GM23338 (cell line): ENCODE results near the gene PER2. TPM values are rescaled to one million over a fixed set of nuclear protein-coding genes. Genes with fewer than 3 reads are reported as not detected.

Experiments
- ATAC-seq: fragments of 200-7000 bp; cut with Tn5 transposase; 3 replicates; pipeline ENCODE4 v1.9.1; 2020
- DNase-seq: peaks from one replicate; pipeline ENCODE4 v3.0.0-alpha.2; 2015; ENCODE audit warnings: low spot score
- H2AFZ ChIP-seq: fragments of 200-600 bp; sonication (generic); 2 replicates; pipeline ENCODE4 v1.8.0; 2016; ENCODE audit warnings: antibody characterized with exemption, mild to moderate bottlenecking, moderate library complexity
- H3F3A ChIP-seq: fragments of 200-600 bp; sonication (generic); replicated peaks from 2 replicates; pipeline ENCODE4 v1.8.0; 2017; ENCODE audit warnings: antibody characterized with exemption, mixed run types, low read depth
- H3K27ac ChIP-seq: fragments of 200-600 bp; sonication (generic); 2 replicates; pipeline ENCODE4 v1.6.1; 2016; ENCODE audit warnings: low read depth
- H3K27me3 ChIP-seq: fragments of 200-600 bp; sonication (generic); 2 replicates; pipeline ENCODE4 v1.8.0; 2016; ENCODE audit warnings: mild to moderate bottlenecking, mixed run types, moderate library complexity; ENCODE audit not compliant: insufficient read depth
- H3K36me3 ChIP-seq: fragments of 200-600 bp; sonication (generic); 2 replicates; pipeline ENCODE4 v1.8.0; 2016; ENCODE audit warnings: mild to moderate bottlenecking; ENCODE audit not compliant: insufficient read depth
- H3K4me1 ChIP-seq: fragments of 200-600 bp; sonication (generic); 2 replicates; pipeline ENCODE4 v1.8.0; 2016; ENCODE audit warnings: mild to moderate bottlenecking, moderate library complexity; ENCODE audit not compliant: insufficient read depth
- H3K4me2 ChIP-seq: fragments of 200-600 bp; sonication (generic); 2 replicates; pipeline ENCODE4 v1.7.1; 2017; ENCODE audit warnings: mixed run types
- H3K4me3 ChIP-seq: fragments of 200-600 bp; sonication (generic); 2 replicates; pipeline ENCODE4 v1.6.1; 2016; ENCODE audit warnings: mixed run types
- H3K79me2 ChIP-seq: fragments of 200-600 bp; sonication (generic); replicated peaks from 2 replicates; pipeline ENCODE4 v1.8.0; 2017; ENCODE audit warnings: mild to moderate bottlenecking; ENCODE audit not compliant: insufficient read depth
- H3K9me2 ChIP-seq: fragments of 200-600 bp; sonication (generic); 2 replicates; pipeline ENCODE4 v1.8.0; 2017; ENCODE audit not compliant: insufficient read depth
- H4K20me1 ChIP-seq: fragments of 200-600 bp; sonication (generic); replicated peaks from 2 replicates; pipeline ENCODE4 v1.8.0; 2017; ENCODE audit warnings: mild to moderate bottlenecking; ENCODE audit not compliant: insufficient read depth
- H3K27ac Mint-ChIP-seq: 2 replicates; pipeline ENCODE4 v1.8.0; 2020; ENCODE audit warnings: inconsistent platforms, mild to moderate bottlenecking, moderate library complexity, mixed read lengths
- H3K27me3 Mint-ChIP-seq: 3 replicates; pipeline ENCODE4 v1.8.0; 2022; ENCODE audit warnings: low read depth, mild to moderate bottlenecking, moderate library complexity, mixed read lengths, inconsistent platforms; ENCODE audit not compliant: insufficient read depth, poor library complexity
- H3K36me3 Mint-ChIP-seq: 3 replicates; pipeline ENCODE4 v1.8.0; 2021; ENCODE audit warnings: low read depth, mild to moderate bottlenecking, inconsistent platforms, moderate library complexity, mixed read lengths
- H3K4me1 Mint-ChIP-seq: 3 replicates; pipeline ENCODE4 v1.8.0; 2020; ENCODE audit warnings: mild to moderate bottlenecking, inconsistent platforms, mixed read lengths
- H3K4me3 Mint-ChIP-seq: 3 replicates; pipeline ENCODE4 v1.8.0; 2021; ENCODE audit warnings: moderate library complexity, mild to moderate bottlenecking, inconsistent platforms, mixed read lengths
- H3K9me3 Mint-ChIP-seq: 3 replicates; pipeline ENCODE4 v1.8.0; 2020; ENCODE audit warnings: moderate library complexity, mild to moderate bottlenecking, inconsistent platforms, mixed read lengths
- CREB1 ChIP-seq: fragments of 250-450 bp; sonication (Bioruptor Pico); IDR thresholded peaks from 2 replicates; pipeline ENCODE4 v1.5.0; 2020; ENCODE audit warnings: low read depth, mild to moderate bottlenecking, moderate library complexity
- EZH2 ChIP-seq: fragments of 200-600 bp; sonication (generic); IDR thresholded peaks from one replicate; pipeline ENCODE4 v1.8.0; 2017; ENCODE audit warnings: antibody characterized with exemption, mild to moderate bottlenecking, low read depth; ENCODE audit not compliant: unreplicated experiment
- EZH2phosphoT487 ChIP-seq: fragments of 200-600 bp; sonication (generic); IDR thresholded peaks from one replicate; pipeline ENCODE4 v1.8.1; 2018; ENCODE audit warnings: antibody characterized with exemption; ENCODE audit not compliant: unreplicated experiment
- JUNB ChIP-seq: IDR thresholded peaks from one replicate; pipeline ENCODE4 v1.6.1; 2016; ENCODE audit warnings: antibody characterized with exemption; ENCODE audit not compliant: unreplicated experiment
- NANOG ChIP-seq: IDR thresholded peaks from 2 replicates; pipeline ENCODE4 v1.6.1; 2016; ENCODE audit warnings: antibody characterized with exemption, borderline replicate concordance
- POLR2AphosphoS5 ChIP-seq: IDR thresholded peaks from 2 replicates; pipeline ENCODE4 v1.6.1; 2016; ENCODE audit warnings: antibody characterized with exemption, low read depth
- REST ChIP-seq: IDR thresholded peaks from one replicate; pipeline ENCODE4 v1.6.1; 2018; ENCODE audit warnings: antibody characterized with exemption; ENCODE audit not compliant: unreplicated experiment
- STAT1 ChIP-seq: IDR thresholded peaks from one replicate; pipeline ENCODE4 v1.6.1; 2016; ENCODE audit warnings: antibody characterized with exemption; ENCODE audit not compliant: unreplicated experiment
- ZNF114 ChIP-seq: fragments of 250-450 bp; sonication (Bioruptor Pico); IDR thresholded peaks from 2 replicates; pipeline ENCODE4 v1.5.0; 2020; ENCODE audit warnings: mild to moderate bottlenecking, moderate library complexity
- ZNF331 ChIP-seq: fragments of 250-450 bp; sonication (Bioruptor Pico); IDR thresholded peaks from 2 replicates; pipeline ENCODE4 v1.5.0; 2020; ENCODE audit warnings: low read depth, mild to moderate bottlenecking, moderate library complexity
- polyA plus RNA-seq: library from polyadenylated mRNA; unstranded; fragments of >200 nt; fragmentation: Nextera tagmentation; extraction: Ambion mirVana; gene quantifications from 2 replicates; pipeline ENCODE4 v1.2.1, GENCODE V29; 2016
- total RNA-seq: library from RNA; depleted of rRNA; stranded (reverse); fragments of >200 nt; shearing (Covaris generic); gene quantifications from 2 replicates; pipeline ENCODE4 v1.2.3, GENCODE V29; 2014
- TF ChIP-seq, protein P1 (sequence below), 2 experiments: fragments of 200-600 bp in 1 of 2; sonication (generic) in 1 of 2; conservative IDR thresholded peaks; 2 replicates each; pipeline versions ENCODE4 v1.5.1 to v1.6.1; 2016 to 2017; ENCODE audit warnings: antibody characterized with exemption in 2 of 2, low read depth in 2 of 2, mild to moderate bottlenecking in 2 of 2, moderate library complexity in 1 of 2
- TF ChIP-seq, protein P2 (sequence below): IDR thresholded peaks from 2 replicates; pipeline ENCODE4 v1.6.1; 2016; ENCODE audit warnings: antibody characterized with exemption
- TF ChIP-seq, protein P3 (sequence below): fragments of 250-450 bp; sonication (Bioruptor Pico); IDR thresholded peaks from 2 replicates; pipeline ENCODE4 v1.5.0; 2020; ENCODE audit warnings: mild to moderate bottlenecking, moderate library complexity

The PER2 gene
- total and polyA plus RNA-seq, 2 experiments from 2014 or later: 2.2 to 4.6 TPM

- Histone ChIP-seq H2AFZ (peak overlapping the region; percentile 32; the same call in 1 of the 2 replicates), H3K9me2 (no peaks in the 10 kb centered on the region), H3K4me2 (no peak overlapping the region), H3K4me1 (no peaks in the 10 kb centered on the region), H3F3A (no peaks in the 10 kb centered on the region), H3K4me3 (no peak overlapping the region), H3K27ac (no peak overlapping the region), H3K36me3 (no peaks in the 10 kb centered on the region), H3K27me3 (no peaks in the 10 kb centered on the region), H3K79me2 (no peaks in the 10 kb centered on the region), H4K20me1 (no peaks in the 10 kb centered on the region)
- no peaks in the 10 kb centered on the region for H3K36me3 Mint-ChIP-seq
- DNase-seq: no peak
- no peak for TF ChIP-seq ZNF331 (CRISPR knock-in tag)
- TF ChIP-seq JUNB: no peak
- no peak for TF ChIP-seq NANOG
- no peak for TF ChIP-seq CREB1 (CRISPR knock-in tag)
- TF ChIP-seq ZNF114 (CRISPR knock-in tag): no peak
- TF ChIP-seq, protein P1, sequence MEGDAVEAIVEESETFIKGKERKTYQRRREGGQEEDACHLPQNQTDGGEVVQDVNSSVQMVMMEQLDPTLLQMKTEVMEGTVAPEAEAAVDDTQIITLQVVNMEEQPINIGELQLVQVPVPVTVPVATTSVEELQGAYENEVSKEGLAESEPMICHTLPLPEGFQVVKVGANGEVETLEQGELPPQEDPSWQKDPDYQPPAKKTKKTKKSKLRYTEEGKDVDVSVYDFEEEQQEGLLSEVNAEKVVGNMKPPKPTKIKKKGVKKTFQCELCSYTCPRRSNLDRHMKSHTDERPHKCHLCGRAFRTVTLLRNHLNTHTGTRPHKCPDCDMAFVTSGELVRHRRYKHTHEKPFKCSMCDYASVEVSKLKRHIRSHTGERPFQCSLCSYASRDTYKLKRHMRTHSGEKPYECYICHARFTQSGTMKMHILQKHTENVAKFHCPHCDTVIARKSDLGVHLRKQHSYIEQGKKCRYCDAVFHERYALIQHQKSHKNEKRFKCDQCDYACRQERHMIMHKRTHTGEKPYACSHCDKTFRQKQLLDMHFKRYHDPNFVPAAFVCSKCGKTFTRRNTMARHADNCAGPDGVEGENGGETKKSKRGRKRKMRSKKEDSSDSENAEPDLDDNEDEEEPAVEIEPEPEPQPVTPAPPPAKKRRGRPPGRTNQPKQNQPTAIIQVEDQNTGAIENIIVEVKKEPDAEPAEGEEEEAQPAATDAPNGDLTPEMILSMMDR (conservative IDR thresholded peaks at IDR 0.05; ENCODE audit: low read depth in 2 of 2): no peak
- TF ChIP-seq, protein P2, sequence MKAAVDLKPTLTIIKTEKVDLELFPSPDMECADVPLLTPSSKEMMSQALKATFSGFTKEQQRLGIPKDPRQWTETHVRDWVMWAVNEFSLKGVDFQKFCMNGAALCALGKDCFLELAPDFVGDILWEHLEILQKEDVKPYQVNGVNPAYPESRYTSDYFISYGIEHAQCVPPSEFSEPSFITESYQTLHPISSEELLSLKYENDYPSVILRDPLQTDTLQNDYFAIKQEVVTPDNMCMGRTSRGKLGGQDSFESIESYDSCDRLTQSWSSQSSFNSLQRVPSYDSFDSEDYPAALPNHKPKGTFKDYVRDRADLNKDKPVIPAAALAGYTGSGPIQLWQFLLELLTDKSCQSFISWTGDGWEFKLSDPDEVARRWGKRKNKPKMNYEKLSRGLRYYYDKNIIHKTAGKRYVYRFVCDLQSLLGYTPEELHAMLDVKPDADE: no peak
- TF ChIP-seq, protein P3, sequence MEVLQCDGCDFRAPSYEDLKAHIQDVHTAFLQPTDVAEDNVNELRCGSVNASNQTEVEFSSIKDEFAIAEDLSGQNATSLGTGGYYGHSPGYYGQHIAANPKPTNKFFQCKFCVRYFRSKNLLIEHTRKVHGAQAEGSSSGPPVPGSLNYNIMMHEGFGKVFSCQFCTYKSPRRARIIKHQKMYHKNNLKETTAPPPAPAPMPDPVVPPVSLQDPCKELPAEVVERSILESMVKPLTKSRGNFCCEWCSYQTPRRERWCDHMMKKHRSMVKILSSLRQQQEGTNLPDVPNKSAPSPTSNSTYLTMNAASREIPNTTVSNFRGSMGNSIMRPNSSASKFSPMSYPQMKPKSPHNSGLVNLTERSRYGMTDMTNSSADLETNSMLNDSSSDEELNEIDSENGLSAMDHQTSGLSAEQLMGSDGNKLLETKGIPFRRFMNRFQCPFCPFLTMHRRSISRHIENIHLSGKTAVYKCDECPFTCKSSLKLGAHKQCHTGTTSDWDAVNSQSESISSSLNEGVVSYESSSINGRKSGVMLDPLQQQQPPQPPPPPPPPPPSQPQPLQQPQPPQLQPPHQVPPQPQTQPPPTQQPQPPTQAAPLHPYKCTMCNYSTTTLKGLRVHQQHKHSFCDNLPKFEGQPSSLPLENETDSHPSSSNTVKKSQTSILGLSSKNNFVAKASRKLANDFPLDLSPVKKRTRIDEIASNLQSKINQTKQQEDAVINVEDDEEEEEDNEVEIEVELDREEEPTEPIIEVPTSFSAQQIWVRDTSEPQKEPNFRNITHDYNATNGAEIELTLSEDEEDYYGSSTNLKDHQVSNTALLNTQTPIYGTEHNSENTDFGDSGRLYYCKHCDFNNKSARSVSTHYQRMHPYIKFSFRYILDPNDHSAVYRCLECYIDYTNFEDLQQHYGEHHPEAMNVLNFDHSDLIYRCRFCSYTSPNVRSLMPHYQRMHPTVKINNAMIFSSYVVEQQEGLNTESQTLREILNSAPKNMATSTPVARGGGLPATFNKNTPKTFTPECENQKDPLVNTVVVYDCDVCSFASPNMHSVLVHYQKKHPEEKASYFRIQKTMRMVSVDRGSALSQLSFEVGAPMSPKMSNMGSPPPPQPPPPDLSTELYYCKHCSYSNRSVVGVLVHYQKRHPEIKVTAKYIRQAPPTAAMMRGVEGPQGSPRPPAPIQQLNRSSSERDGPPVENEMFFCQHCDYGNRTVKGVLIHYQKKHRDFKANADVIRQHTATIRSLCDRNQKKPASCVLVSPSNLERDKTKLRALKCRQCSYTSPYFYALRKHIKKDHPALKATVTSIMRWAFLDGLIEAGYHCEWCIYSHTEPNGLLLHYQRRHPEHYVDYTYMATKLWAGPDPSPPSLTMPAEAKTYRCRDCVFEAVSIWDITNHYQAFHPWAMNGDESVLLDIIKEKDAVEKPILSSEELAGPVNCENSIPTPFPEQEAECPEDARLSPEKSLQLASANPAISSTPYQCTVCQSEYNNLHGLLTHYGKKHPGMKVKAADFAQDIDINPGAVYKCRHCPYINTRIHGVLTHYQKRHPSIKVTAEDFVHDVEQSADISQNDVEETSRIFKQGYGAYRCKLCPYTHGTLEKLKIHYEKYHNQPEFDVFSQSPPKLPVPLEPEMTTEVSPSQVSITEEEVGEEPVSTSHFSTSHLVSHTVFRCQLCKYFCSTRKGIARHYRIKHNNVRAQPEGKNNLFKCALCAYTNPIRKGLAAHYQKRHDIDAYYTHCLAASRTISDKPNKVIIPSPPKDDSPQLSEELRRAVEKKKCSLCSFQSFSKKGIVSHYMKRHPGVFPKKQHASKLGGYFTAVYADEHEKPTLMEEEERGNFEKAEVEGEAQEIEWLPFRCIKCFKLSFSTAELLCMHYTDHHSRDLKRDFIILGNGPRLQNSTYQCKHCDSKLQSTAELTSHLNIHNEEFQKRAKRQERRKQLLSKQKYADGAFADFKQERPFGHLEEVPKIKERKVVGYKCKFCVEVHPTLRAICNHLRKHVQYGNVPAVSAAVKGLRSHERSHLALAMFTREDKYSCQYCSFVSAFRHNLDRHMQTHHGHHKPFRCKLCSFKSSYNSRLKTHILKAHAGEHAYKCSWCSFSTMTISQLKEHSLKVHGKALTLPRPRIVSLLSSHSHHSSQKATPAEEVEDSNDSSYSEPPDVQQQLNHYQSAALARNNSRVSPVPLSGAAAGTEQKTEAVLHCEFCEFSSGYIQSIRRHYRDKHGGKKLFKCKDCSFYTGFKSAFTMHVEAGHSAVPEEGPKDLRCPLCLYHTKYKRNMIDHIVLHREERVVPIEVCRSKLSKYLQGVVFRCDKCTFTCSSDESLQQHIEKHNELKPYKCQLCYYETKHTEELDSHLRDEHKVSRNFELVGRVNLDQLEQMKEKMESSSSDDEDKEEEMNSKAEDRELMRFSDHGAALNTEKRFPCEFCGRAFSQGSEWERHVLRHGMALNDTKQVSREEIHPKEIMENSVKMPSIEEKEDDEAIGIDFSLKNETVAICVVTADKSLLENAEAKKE (CRISPR knock-in tag): no peak
- TF ChIP-seq STAT1: no peak
- TF ChIP-seq EZH2phosphoT487: no peak
- no peak for TF ChIP-seq REST
- no peak for TF ChIP-seq POLR2AphosphoS5
- TF ChIP-seq EZH2: no peak
- H3K9me3 Mint-ChIP-seq: no peaks in the 10 kb centered on the region
- H3K27ac Mint-ChIP-seq: no peak overlapping the region
- H3K27me3 Mint-ChIP-seq: peaks cover 7% of the 10 kb centered on the region
- H3K4me1 Mint-ChIP-seq: peaks cover 4% of the 10 kb centered on the region
- no peak for ATAC-seq
- H3K4me3 Mint-ChIP-seq: no peak overlapping the region; the same call in 2 of the 3 replicates
Observed at GRCh38 chr2:238216651-238217184, 71.7 kb downstream of the PER2 start.
